Stimulated activated CD4-positive, alpha-beta T cell treated with anti-CD3 and anti-CD28 coated beads, TNF-alpha, amount 100 ng/mL, for 48 hours (primary cell): ENCODE data around the gene NEU2.

Experiments
- DNase-seq, 3 donors: peaks; one replicate each; pipeline ENCODE4 v3.0.0-alpha.2; 2020; ENCODE audit warnings: low read depth in 3 of 3

Gene NEU2

DNA sequence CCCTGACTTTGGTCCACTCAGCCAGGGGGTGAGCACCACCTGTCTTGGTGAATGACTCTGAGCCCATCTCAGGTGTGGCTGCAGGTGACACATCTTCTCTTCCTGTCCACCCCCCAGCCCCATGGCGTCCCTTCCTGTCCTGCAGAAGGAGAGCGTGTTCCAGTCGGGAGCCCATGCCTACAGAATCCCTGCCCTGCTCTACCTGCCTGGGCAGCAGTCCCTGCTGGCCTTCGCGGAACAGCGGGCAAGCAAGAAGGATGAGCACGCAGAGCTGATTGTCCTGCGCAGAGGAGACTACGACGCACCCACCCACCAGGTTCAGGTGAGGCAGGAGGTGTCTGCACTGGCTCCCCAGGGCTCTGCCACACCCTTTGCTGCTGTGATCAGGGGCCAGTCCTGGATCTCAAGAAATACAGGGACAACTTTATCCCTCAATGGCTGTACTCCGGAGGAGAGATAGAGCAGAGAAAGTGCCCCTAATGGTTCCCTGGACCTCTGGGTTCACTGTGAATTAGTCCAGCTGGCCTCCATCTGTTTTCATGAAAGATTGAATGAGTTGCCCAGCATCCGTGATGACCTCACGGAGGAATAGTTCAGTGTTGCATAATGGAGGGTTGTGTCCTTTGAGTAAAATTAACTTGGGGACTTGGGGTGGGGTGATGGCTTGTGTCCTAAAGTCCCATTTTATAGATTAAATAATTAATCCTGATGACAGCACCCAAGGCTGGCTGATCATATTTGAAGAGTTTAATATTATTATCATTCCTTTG is at the start of gene NEU2:
Gene NEU2, plus strand, starts transcription at position 122 of the 770 bp plus-strand sequence. Its CDS starts 0 bp downstream, at position 122.
- DNase-seq, result no peak

DNA sequence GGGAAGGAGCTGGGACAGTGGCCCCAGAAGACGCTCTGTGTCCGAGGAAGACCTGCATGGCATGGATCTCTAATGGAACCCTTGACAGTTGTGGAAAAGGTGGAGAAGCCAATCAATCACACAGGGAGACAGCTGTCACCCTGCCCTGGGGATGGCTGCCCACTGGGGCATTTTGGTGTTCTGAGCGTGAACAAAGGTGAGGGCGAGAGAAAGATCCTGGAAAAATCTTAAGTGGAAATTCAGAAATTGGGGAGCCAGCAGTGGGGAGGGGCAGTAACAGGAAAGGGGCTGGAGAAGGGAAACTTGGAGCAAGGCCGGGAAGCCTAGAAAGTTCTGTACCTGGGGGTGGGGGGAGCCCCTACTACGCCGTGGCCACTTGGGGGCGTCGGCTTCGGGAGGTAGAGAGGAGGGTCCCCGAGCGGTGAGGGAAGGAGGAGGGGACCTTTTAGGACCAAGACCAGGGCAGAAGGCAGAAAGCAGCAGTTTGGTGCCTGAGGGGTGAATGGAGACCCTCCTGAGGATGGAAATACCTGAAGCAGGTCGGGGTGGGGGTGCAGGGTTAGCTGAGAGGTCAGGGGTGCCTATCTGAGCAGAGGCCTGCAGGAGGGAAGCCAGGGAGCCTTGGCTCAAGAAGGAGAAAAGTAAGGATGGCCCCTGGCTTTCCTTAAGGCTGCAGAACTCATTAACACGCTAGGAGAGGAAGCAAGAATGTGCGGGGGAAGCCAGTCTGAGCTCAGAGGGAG is 49.4 kb upstream of the NEU2 start:
- no peak for DNase-seq

DNA sequence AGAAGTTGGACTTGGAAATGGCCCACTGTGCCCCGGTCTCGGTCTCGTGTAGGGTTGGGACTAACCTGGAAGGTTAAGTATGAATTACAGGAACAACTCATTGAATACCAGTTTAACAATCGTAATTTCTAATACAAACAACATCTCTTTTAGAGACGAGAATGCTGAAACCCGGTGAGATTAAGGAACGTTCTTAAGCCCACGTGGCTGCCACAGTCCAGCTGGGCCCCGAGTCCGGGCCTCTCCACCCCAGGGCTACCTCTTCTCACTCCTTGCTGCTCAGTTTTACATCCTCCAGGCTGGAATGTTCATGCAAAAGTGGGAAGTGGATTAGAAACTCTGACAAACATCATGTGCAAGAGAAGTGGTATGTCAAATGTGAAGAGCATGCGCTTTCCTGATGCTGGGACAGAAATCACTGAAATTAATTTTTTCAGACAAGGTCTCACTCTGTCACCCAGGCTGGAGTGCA is 48.8 kb upstream of the NEU2 start:
- DNase-seq, result no peak

DNA sequence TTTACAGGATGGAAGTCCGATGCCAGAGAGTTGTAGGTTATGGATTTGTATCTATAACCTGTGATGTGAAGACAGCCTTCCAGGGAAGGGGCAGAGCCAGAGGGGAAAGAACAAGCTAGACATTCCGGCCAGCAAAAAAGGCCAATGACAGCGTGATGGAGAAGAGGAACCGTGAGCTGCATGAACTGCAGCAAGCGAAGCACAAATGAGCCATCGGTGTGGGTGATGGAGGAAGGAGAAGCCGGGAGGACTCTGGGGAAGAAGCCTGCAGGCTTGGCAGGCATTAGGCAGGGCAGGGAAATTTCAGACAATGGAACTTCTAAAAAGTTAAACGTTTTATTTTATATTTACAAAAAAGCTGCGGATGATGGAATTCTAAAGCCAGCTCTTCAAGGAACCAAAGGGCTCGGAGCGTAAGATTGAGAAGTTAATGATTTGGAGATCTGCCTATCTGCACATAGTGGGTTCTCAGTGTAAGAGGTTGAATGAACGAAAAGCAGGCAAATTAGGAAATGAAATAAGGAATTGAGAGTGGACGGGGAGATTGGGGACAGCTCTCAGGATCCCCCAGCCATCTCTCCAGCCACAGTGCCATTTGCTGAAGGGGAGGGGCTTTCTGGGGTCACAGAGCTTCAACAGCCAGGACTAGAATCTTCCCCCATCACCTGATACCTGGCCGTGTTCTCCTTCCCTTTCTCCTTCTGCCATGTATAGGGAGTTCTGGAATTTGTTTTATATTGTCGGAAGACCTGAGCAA is 47.8 kb upstream of the NEU2 start:
- no peak for DNase-seq

DNA sequence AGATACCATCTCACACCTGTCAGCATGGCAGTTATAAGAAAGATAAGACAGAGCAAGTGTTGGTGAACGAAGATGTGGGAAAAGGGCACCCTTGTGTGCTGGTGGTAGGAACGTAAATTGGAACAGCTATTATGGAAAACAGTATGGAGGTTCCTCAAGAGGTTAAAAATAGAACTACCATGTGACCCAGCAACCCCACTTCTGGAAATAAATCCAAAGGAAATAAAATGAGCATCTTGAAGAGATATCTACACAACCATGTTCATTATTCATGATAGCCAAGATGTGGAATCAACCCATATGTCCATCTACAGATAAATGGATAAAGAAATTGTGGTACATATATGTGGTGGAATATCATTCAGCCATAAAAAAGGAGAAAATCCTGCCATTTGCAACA is 46.3 kb upstream of the NEU2 start:
- no peak for DNase-seq

DNA sequence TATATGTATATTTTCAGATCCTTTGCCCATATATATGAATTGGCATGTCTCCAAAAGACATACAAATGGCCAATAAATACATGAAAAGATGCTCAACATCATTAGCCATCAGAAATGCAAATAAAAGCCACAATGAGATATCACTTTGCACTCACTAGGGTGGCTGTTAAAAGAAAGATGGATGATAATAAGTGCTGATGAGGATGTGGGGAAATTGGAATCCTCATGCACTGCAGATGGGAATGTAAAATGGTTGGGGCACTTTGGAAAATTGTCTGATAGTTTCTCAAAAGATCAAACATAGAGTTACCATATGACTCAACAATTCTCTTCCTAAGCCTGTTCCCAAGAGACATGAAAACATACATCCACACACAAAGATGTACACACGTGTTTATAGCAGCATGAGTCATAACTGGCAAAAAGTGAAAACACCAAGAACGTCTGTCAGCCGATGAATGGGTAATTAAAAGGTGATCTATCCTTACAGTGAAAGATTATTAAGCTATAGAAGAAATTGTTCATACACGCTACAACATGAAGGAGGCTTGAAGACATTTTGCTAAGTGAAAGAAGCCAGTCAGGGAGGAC is 39.1 kb upstream of the NEU2 start:
- no peak for DNase-seq

DNA sequence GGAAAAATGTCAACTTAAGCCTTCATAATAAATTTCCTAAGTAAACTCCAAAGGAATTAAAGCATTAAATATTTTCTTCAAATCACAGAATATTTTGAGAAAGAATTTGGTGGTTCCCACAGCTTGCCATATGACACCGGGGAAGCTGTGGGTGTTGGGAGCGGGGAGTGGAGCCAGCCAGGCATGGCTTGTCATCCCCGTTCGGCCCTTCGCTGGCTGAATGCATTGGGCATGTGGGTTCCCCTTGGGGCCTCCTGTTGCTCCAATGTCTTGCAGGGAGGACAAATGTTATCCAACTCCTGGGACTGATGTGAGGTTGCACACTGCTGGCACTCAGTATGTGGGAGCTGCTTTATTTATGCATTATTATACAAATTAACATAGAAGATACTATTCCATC is 38.0 kb upstream of the NEU2 start:
- DNase-seq, result no peak

DNA sequence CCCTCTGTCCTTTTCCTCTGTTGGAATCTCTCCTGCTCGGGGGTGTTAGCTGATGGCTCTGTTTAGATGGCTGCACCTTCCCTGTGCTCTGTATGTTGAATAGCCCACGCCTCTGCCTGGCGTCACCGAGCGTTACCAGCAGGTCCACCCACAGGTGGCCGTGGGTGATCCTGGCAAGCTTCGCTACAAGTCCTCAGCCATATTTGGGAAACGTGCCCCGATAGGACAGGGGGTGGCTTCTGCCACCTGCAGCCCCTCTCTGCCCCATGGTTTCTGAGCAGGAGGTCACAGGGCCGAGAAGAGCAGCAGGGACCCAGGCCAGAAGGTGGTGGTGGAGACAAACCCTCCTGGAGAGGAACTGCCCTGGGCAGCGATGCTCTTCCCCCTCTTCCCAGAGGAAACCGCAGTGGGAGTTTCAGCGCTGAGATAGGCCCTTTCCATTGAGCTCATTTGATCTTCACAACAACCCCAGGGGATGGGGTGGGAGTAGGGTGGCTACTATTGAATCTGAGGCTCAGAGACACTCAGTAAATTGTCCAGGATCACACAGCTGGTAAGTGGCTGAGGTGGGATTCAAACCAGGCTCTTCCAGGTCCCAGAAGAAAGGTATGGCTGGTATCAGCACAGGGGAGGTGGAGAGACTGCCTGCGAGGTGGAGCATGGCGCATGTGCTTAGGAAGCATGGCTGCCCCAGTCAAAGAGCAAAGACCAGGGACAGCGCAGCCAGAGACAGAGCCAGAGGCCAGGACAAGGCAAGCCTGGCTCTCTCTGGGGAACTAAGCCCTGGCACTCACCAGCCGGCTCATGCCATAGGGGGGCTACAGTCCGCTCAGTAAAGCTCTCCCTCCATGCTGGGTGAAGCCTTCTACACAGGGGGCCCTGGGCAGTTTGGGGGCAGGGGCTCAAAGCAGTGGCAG is 34.5 kb upstream of the NEU2 start:
- DNase-seq, result no peak

DNA sequence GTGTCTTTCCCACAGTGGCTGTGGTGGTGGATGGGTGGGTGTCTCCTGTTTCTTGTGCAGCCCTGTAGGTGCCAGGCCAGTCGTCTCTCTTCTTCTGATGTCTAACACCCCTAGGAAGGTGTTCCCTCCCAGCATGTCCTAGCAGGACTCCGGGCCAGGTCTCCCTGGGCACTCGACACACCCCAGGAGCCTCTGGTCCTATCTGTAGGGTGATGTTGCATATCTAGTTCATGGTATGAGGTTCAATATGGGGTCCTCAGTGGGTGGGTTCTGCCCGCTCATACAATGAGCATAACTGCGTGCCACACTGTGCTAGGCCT is 33.8 kb upstream of the NEU2 start:
- DNase-seq, result no peak

DNA sequence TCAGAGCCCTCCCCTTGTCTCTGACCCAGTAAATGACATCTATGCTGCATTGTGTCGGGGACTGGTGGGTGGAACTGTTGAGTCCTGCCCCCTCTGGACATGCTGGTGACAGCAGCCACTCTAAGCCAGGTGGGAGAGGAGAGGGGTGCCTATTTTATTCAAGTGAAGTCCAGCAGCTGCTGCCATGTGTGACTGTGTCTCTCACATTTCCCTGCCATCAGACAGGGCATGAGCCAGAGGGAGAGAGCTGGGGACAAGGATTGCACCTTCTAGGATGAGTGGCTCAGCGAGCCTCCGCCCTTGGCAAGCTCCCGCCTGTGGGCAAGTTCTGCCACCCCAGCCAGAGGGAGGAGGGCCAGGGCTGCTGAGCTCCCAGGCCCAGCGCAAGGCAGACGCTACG is 33.1 kb upstream of the NEU2 start:
- DNase-seq, result no peak

DNA sequence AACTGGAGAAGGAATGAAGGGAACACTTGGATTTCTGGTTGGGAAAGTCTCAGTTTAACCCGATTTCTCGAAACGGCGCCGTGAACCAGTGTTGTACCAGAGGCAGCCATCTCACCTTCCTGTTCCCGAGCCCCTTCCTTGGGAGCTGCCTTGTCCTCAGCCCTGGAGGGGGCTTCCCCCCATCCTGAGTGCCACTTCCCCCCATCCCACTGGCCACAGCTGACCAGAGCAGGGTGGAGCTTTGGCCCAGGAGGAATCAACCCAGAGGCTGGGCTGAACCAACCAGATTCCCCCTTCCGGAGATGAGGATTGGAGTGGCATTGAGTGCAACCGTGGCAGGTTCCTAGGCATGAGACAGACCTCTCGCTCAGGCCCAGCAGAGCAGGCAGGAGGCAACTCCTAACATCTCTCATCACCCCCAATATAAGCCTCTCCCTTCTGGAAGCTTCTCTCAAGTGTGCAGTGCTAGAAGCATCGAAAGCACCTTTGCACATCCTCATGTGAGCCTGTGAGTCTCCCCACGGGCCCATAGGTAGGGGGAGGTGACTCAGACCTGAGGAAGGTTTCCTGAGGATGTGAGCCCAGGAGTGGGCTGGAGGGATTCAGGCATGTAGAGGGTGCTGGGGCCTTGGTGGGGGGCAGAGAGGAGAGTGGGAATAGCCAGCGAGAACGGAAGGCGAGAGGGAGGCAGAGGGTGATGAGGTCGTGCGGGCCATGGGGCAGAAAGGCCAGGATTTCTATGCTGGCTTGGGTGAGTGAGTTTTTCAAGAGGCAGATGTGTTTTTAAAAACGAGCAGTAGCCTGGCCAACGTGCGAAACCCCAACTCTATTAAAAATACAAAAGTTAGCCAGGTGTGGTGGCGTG is 31.4 kb upstream of the NEU2 start:
- DNase-seq, result no peak

DNA sequence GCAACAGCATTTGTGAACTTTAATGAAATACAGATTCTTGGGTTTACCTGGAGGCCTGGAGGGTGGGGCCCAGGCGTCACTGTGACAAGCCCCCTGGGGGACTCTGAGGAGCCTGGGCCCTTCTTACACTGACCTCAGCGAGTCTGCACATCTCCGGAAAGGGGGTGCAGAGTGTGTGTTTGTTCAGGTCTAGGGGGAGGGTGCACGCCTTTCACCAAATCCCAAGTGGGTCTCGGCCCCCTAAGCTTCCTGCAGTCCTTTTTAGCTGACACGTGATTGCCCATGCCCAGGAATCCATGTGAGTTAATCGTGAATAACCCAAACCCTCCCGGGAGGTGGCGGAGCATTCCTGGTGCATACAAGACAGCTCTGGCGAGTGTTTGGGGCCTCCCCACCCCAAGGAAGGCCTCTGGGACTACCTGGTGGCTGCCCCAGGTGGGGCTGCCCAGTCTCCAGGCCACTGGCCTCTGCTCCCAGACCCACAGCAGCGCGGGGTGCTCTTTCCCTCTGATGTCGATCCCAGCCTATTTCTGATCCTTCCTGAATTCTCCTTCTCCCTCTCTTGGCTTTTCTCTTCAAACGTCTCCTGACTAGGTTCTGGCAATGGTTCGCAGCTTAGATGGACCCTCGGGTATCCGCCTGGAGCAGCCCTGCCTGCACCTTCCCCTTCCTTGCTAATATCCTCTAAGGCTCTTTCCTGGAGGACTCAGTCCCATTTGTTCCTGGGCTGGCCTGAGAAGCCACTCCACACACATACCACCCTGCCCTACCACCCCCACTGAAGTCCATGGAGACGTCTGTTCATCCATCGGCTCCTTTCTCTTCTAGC is 29.4 kb upstream of the NEU2 start:
- DNase-seq, result no peak

DNA sequence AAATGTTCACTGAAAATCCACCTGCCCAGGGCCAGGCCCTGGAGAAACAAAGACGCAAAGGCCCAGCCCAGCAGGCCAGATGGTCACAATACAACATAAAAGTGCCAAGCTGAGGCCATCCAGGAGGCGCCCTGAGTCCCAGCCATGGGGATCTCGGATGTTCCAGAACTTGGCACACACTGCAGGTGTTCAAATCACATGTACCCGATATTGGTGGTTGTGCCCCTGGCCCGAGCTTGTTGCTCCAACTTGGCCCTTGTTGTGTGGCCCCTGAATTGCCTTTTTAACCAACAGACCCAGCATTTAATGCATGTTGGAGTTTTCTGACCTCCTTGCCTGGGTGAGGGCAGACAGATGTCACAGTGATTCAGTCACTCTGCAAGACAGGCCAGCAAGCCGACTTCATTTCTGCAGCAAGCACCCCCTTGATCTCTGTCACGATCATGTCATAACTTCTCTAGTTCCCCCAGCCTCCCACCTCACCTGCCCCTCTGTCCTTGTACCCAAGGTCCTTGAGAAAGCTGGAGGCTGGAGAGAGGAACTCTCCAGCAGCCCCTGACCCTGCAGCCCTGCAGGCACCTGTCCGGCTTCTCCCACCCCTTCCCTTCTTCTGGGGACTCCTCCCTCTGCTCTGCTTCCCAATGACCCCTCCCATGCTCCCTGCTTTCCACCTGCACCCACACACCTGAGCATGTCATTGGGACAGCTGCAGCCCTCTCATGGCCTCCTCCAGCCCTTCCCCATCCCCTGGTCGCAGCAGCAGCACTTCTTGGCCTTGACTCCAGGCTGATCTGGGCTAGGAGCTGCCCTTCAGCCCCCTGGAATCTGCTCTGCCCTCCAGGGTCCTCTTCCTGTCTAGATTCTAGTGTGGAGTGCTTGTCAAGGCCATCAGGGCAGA is 28.6 kb upstream of the NEU2 start:
- DNase-seq, result no peak

DNA sequence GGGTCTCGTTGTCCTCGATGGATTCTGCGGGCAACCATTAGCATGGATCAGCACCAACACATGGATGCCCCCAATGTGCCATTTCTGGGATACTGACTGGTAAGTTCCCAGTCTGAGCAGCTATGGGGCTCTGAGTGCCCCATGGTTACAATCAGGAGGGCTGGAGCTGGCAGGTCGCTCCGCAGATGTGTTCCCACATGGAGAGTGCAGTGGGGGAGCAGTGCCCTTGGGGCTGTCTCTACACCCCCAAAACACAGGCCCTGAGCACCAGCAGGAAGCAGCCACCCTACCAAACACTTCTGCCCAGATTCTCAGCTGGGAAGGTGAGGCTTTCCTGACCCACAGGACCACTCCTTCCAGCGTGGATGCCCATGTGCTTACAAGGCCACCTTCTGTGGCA is 27.4 kb upstream of the NEU2 start:
- DNase-seq, result no peak

DNA sequence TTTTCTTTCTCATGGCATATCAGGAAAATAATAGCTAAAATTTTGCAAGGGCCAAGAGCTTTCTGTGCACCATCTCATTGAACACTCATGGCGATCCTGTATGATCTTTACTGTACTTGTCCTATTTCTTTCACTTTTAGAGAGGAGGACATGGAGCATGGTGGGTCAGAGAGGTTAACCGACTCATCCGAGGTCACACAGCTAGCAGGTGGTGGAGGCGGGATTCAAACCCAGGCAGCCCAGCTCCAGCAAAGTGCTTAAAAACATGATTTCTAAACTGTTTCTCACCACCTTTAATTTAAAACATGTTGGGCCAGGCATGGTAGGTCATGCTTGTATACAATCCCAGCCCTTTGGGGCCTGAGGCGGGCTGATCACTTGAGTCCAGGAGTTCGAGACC is 25.8 kb upstream of the NEU2 start:
- DNase-seq, result no peak

DNA sequence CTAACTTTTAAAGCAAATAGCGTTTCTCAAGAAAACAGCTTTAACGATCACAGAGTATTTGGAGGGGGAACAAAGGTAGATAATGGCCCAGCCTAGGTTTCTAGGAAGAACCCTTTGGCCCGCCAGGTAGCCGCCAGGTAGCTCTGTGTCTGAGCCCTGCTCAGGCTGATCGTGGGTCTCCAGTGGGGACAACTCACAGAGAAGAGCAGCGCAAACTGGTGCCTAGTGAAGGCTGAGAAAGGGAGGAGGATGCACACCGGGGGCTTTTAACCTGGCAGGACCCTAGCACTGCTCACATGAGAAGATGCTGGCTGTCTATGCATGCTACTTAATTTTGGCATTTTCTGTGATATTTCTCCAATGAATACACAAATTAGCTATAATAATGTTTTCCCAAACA is 25.2 kb upstream of the NEU2 start:
- no peak for DNase-seq

DNA sequence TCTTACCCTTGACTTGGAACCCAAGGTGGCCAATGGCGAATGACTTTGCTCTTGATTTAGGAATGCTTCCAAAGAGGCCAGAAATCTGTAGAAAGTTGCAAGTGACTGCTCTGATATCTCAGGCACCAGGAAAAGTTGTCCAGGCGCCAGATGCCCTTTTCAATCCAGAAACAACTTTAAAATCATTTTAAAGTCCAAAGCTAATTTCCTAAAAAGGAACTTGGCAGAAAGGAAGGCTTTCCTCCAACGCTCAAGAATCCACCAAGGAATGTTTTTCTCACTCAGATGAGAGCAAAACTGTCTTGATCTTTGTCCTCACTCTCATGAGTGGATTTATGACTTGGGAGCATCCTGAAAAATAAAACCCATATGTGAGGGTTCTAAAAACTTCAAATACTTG is 24.7 kb upstream of the NEU2 start:
- DNase-seq, result no peak

DNA sequence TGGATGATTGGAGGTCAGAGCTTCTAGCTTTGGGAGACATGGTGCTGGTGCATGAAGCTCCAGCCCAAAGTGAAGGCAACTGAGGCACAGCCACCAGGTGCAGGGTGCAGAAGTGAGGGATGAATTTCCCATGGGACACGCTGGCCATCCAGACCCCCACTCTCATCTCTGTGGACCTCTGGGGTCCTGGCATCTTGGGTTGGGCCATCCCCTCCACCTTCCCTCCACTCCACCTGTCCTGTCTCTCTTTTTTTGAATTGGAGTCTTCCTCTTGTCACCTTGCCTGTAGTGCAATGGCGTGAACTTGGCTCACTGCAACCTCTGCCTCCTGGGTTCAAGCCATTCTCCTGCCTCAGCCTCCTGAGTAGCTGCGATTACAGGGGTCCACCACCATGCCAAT is 22.8 kb upstream of the NEU2 start:
- DNase-seq, result no peak
